HepG2 (cell line): ENCODE results near the gene PITX3. TPM values are rescaled to one million over a fixed set of nuclear protein-coding genes. Genes with fewer than 3 reads are reported as not detected.
A peak's percentile ranks its signal among the peaks of the same experiment; 100 is the strongest.

ENCODE experiments used
- CHD4 ChIP-seq: fragments of 200-600 bp; sonication (generic); IDR thresholded peaks from 2 replicates; pipeline ENCODE4 v1.7.0; 2017; ENCODE audit warnings: mild to moderate bottlenecking, low read length, borderline replicate concordance
- KDM2A ChIP-seq: sonication (generic); formaldehyde crosslinking; IDR thresholded peaks from 2 replicates; pipeline ENCODE4 v1.4.0; 2020; ENCODE audit warnings: low read depth, missing genetic modification reagents, borderline replicate concordance
- SRSF9 ChIP-seq: fragments of 200-400 bp; formaldehyde crosslinking; IDR thresholded peaks from 2 replicates; pipeline ENCODE4 v1.6.1; 2018; ENCODE audit warnings: borderline replicate concordance, mild to moderate bottlenecking, low read depth, low read length; ENCODE audit not compliant: insufficient read depth, poor library complexity, severe bottlenecking
- TBL1XR1 ChIP-seq: fragments of 150-350 bp; IDR thresholded peaks from 2 replicates; pipeline ENCODE4 v1.6.1; 2014; ENCODE audit warnings: borderline replicate concordance, low read length; ENCODE audit not compliant: partially characterized antibody
- ZEB1 ChIP-seq: IDR thresholded peaks from 2 replicates; pipeline ENCODE4 v1.6.1; 2012; ENCODE audit warnings: mild to moderate bottlenecking, low read depth, inconsistent platforms; ENCODE audit not compliant: insufficient replicate concordance
- ZNF224 ChIP-seq: sonication (generic); formaldehyde crosslinking; IDR thresholded peaks from 2 replicates; pipeline ENCODE4 v1.5.0; 2020; ENCODE audit warnings: mild to moderate bottlenecking, missing genetic modification reagents
- ZNF451 ChIP-seq: sonication (generic); formaldehyde crosslinking; IDR thresholded peaks from 2 replicates; pipeline ENCODE4 v1.5.0; 2020; ENCODE audit warnings: mild to moderate bottlenecking, missing genetic modification reagents
- polyA plus RNA-seq, 8 experiments: library from polyadenylated mRNA; depleted of rRNA in 3 of 8; stranded (reverse) in 7 of 8; unstranded in 1 of 8; fragments of >200 nt; fragmentation: Illumina TruSeq in 4 of 8; extraction: Trizol in 4 of 8; gene quantifications; 2 replicates each; pipeline versions ENCODE4 v1.2.1 to v1.2.3, GENCODE V29; 2011 to 2016; ENCODE audit warnings: low read depth in 4 of 8, missing spikeins in 1 of 8, mixed read lengths in 1 of 8; ENCODE audit not compliant: insufficient read depth in 1 of 8
- total RNA-seq, 5 experiments: library from RNA; depleted of rRNA; stranded (reverse); fragments of >200 nt; fragmentation: Illumina TruSeq; extraction: Trizol; gene quantifications; 2 replicates each; pipeline ENCODE4 v1.2.3, GENCODE V29; 2016; ENCODE audit warnings: low read depth in 1 of 5
- TF ChIP-seq, protein P1 (sequence below): sonication (generic); formaldehyde crosslinking; IDR thresholded peaks from 2 replicates; pipeline ENCODE4 v1.5.0; 2020; ENCODE audit warnings: mild to moderate bottlenecking, missing genetic modification reagents, borderline replicate concordance
- TF ChIP-seq, protein P2 (sequence below): IDR thresholded peaks from 2 replicates; pipeline ENCODE4 v1.6.1; 2012; ENCODE audit warnings: low read length, improper control_type of control experiment
- TF ChIP-seq, protein P3 (sequence below): sonication (generic); formaldehyde crosslinking; IDR thresholded peaks from 2 replicates; pipeline ENCODE4 v1.9.0; 2021; ENCODE audit warnings: mild to moderate bottlenecking, missing genetic modification reagents
- TF ChIP-seq, protein P4 (sequence below): sonication (generic); formaldehyde crosslinking; IDR thresholded peaks from 2 replicates; pipeline ENCODE4; 2020; ENCODE audit warnings: missing genetic modification reagents, mild to moderate bottlenecking, borderline replicate concordance

Gene PITX3
- total and polyA plus RNA-seq, 2 of the 13 experiments (the other 11 are each of a cell fraction or from before 2014, with no cell fraction given) = not detected

DNA sequence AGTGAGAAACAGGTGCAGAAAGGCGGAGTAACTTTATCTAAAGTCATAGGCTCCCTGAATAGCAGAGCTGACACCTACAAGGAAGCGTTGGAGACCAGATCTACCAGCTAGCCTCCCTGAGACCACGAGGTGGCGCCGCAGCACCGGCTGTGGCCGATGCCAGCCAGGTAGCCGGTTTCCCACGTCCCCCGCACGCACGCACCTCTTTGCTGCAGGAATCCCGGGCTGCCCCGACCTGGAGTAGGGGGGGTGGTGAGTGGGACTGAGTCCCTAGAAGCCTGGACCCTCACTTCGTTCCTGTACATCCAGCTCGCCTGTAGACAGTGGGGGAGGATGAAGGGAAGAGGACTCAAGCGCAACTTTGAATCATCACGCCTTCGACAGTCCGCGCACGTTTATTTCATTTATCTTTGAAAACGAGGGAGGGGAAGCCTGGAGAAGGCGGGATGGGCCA is 11.5 kb downstream of the PITX3 start (continued):
- TF ChIP-seq KDM2A (CRISPR knock-in tag) (peak; percentile 75), CHD4 (no peak), SRSF9 (no peak), ZEB1 (no peak), ZNF451 (CRISPR knock-in tag) (no peak), TBL1XR1 (no peak), ZNF224 (CRISPR knock-in tag) (peak; percentile 74; the same call in 1 of the 2 replicates)
- TF ChIP-seq, protein P1, sequence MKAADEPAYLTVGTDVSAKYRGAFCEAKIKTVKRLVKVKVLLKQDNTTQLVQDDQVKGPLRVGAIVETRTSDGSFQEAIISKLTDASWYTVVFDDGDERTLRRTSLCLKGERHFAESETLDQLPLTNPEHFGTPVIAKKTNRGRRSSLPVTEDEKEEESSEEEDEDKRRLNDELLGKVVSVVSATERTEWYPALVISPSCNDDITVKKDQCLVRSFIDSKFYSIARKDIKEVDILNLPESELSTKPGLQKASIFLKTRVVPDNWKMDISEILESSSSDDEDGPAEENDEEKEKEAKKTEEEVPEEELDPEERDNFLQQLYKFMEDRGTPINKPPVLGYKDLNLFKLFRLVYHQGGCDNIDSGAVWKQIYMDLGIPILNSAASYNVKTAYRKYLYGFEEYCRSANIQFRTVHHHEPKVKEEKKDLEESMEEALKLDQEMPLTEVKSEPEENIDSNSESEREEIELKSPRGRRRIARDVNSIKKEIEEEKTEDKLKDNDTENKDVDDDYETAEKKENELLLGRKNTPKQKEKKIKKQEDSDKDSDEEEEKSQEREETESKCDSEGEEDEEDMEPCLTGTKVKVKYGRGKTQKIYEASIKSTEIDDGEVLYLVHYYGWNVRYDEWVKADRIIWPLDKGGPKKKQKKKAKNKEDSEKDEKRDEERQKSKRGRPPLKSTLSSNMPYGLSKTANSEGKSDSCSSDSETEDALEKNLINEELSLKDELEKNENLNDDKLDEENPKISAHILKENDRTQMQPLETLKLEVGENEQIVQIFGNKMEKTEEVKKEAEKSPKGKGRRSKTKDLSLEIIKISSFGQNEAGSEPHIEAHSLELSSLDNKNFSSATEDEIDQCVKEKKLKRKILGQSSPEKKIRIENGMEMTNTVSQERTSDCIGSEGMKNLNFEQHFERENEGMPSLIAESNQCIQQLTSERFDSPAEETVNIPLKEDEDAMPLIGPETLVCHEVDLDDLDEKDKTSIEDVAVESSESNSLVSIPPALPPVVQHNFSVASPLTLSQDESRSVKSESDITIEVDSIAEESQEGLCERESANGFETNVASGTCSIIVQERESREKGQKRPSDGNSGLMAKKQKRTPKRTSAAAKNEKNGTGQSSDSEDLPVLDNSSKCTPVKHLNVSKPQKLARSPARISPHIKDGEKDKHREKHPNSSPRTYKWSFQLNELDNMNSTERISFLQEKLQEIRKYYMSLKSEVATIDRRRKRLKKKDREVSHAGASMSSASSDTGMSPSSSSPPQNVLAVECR (CRISPR knock-in tag) = peak; percentile 21; the same call in 1 of the 2 replicates
- TF ChIP-seq, protein P2, sequence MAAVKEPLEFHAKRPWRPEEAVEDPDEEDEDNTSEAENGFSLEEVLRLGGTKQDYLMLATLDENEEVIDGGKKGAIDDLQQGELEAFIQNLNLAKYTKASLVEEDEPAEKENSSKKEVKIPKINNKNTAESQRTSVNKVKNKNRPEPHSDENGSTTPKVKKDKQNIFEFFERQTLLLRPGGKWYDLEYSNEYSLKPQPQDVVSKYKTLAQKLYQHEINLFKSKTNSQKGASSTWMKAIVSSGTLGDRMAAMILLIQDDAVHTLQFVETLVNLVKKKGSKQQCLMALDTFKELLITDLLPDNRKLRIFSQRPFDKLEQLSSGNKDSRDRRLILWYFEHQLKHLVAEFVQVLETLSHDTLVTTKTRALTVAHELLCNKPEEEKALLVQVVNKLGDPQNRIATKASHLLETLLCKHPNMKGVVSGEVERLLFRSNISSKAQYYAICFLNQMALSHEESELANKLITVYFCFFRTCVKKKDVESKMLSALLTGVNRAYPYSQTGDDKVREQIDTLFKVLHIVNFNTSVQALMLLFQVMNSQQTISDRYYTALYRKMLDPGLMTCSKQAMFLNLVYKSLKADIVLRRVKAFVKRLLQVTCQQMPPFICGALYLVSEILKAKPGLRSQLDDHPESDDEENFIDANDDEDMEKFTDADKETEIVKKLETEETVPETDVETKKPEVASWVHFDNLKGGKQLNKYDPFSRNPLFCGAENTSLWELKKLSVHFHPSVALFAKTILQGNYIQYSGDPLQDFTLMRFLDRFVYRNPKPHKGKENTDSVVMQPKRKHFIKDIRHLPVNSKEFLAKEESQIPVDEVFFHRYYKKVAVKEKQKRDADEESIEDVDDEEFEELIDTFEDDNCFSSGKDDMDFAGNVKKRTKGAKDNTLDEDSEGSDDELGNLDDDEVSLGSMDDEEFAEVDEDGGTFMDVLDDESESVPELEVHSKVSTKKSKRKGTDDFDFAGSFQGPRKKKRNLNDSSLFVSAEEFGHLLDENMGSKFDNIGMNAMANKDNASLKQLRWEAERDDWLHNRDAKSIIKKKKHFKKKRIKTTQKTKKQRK = no peak
- TF ChIP-seq, protein P3, sequence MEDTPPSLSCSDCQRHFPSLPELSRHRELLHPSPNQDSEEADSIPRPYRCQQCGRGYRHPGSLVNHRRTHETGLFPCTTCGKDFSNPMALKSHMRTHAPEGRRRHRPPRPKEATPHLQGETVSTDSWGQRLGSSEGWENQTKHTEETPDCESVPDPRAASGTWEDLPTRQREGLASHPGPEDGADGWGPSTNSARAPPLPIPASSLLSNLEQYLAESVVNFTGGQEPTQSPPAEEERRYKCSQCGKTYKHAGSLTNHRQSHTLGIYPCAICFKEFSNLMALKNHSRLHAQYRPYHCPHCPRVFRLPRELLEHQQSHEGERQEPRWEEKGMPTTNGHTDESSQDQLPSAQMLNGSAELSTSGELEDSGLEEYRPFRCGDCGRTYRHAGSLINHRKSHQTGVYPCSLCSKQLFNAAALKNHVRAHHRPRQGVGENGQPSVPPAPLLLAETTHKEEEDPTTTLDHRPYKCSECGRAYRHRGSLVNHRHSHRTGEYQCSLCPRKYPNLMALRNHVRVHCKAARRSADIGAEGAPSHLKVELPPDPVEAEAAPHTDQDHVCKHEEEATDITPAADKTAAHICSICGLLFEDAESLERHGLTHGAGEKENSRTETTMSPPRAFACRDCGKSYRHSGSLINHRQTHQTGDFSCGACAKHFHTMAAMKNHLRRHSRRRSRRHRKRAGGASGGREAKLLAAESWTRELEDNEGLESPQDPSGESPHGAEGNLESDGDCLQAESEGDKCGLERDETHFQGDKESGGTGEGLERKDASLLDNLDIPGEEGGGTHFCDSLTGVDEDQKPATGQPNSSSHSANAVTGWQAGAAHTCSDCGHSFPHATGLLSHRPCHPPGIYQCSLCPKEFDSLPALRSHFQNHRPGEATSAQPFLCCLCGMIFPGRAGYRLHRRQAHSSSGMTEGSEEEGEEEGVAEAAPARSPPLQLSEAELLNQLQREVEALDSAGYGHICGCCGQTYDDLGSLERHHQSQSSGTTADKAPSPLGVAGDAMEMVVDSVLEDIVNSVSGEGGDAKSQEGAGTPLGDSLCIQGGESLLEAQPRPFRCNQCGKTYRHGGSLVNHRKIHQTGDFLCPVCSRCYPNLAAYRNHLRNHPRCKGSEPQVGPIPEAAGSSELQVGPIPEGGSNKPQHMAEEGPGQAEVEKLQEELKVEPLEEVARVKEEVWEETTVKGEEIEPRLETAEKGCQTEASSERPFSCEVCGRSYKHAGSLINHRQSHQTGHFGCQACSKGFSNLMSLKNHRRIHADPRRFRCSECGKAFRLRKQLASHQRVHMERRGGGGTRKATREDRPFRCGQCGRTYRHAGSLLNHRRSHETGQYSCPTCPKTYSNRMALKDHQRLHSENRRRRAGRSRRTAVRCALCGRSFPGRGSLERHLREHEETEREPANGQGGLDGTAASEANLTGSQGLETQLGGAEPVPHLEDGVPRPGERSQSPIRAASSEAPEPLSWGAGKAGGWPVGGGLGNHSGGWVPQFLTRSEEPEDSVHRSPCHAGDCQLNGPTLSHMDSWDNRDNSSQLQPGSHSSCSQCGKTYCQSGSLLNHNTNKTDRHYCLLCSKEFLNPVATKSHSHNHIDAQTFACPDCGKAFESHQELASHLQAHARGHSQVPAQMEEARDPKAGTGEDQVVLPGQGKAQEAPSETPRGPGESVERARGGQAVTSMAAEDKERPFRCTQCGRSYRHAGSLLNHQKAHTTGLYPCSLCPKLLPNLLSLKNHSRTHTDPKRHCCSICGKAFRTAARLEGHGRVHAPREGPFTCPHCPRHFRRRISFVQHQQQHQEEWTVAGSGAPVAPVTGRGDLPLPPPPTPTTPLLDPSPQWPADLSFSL (CRISPR knock-in tag) = no peak
- TF ChIP-seq, protein P4, sequence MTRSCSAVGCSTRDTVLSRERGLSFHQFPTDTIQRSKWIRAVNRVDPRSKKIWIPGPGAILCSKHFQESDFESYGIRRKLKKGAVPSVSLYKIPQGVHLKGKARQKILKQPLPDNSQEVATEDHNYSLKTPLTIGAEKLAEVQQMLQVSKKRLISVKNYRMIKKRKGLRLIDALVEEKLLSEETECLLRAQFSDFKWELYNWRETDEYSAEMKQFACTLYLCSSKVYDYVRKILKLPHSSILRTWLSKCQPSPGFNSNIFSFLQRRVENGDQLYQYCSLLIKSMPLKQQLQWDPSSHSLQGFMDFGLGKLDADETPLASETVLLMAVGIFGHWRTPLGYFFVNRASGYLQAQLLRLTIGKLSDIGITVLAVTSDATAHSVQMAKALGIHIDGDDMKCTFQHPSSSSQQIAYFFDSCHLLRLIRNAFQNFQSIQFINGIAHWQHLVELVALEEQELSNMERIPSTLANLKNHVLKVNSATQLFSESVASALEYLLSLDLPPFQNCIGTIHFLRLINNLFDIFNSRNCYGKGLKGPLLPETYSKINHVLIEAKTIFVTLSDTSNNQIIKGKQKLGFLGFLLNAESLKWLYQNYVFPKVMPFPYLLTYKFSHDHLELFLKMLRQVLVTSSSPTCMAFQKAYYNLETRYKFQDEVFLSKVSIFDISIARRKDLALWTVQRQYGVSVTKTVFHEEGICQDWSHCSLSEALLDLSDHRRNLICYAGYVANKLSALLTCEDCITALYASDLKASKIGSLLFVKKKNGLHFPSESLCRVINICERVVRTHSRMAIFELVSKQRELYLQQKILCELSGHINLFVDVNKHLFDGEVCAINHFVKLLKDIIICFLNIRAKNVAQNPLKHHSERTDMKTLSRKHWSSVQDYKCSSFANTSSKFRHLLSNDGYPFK = peak; percentile 55; the same call in 1 of the 2 replicates
